ENCODE data around the gene C5orf58. TPM values are rescaled to one million over a fixed set of nuclear protein-coding genes. Genes with fewer than 3 reads are reported as not detected.

The C5orf58 gene
- total RNA-seq, 4 donors from 2014 or later, result not detected

DNA sequence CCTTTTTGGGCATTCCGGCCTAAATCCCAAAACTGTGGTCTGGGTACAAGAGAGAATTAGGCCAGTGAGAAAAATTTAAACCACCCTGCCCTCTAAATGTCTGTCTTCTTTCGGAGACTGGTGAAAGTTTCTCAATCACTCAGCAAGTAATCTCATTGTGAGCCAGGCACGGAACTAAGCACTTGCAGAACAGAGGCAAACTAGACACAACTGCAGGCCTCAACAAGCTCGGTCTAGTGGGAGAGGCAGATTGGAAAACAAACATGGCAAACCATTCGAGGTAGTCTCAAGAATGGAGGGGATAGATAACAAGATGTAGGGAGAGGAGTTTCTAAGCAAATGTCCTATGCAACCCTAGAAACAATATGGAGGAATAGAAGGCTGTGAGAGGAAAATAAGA, 8.9 kb upstream of the C5orf58 start:
- no peak for DNase-seq
- TF ChIP-seq, protein P1, sequence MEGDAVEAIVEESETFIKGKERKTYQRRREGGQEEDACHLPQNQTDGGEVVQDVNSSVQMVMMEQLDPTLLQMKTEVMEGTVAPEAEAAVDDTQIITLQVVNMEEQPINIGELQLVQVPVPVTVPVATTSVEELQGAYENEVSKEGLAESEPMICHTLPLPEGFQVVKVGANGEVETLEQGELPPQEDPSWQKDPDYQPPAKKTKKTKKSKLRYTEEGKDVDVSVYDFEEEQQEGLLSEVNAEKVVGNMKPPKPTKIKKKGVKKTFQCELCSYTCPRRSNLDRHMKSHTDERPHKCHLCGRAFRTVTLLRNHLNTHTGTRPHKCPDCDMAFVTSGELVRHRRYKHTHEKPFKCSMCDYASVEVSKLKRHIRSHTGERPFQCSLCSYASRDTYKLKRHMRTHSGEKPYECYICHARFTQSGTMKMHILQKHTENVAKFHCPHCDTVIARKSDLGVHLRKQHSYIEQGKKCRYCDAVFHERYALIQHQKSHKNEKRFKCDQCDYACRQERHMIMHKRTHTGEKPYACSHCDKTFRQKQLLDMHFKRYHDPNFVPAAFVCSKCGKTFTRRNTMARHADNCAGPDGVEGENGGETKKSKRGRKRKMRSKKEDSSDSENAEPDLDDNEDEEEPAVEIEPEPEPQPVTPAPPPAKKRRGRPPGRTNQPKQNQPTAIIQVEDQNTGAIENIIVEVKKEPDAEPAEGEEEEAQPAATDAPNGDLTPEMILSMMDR (IDR thresholded peaks at IDR 0.05), result no peak
- TF ChIP-seq POLR2A (IDR thresholded peaks at IDR 0.05), result no peak
- Histone ChIP-seq H3K27me3 (no peaks in the 10 kb centered on the region), H3K36me3 (no peaks in the 10 kb centered on the region), H3K4me3 (no peak overlapping the region), H3K27ac (no peak overlapping the region), H3K4me1 (peaks cover 0 to 4% (median 0%) of the 10 kb centered on the region in 4 donors), H3K9me3 (no peaks in the 10 kb centered on the region)

DNA sequence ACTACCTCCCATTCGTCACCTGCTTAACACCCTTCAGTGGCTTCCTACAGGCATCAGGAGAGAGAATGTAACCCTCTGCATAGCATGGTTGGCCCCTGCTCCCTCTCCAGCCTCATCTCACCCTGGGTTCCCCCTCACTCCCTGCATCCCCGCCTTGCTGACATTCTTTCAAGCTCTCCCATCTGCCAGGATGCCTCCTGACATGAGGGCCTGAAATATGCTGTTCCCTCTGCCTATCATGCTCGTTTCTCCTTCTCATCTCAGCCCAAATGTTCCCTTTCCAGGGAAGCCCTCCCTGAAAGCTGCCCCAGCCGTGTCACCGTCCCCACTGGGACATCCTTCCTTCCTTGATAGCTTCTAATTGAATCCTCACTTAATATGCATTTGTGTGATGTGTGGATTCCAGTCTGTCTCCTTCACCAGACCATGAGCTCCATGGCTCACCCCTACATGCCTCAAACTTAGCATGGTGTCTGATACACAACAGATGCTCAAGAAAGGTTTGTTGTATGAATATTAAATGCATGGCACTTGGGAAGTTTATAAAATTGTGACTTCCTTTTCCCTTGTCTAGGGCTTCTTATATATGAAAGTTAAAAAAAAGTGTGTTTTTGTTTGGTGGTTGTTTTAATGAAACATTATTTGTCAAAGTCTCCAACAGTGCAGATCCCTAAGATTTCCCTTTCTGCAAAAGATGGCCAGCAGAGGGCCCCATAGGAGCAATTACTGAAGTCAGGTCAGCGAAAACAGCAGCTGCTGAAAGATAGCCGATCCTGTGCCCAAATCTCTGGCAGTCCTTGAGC, 7.3 kb upstream of the C5orf58 start:
- no peaks in the 10 kb centered on the region for H3K9me3 ChIP-seq
- peak in 2 of 3 donors; percentile 79 to 90 for DNase-seq
- no peaks in the 10 kb centered on the region for H3K27me3 ChIP-seq
- no peak overlapping the region for H3K27ac ChIP-seq
- H3K4me3 ChIP-seq, result no peak overlapping the region
- peaks cover 0 to 4% (median 0%) of the 10 kb centered on the region in 4 donors for H3K4me1 ChIP-seq
- TF ChIP-seq POLR2A (IDR thresholded peaks at IDR 0.05), result no peak
- TF ChIP-seq, protein P1 (IDR thresholded peaks at IDR 0.05), result peak; percentile 48 to 80 (median 68)
- H3K36me3 ChIP-seq, result no peaks in the 10 kb centered on the region

DNA sequence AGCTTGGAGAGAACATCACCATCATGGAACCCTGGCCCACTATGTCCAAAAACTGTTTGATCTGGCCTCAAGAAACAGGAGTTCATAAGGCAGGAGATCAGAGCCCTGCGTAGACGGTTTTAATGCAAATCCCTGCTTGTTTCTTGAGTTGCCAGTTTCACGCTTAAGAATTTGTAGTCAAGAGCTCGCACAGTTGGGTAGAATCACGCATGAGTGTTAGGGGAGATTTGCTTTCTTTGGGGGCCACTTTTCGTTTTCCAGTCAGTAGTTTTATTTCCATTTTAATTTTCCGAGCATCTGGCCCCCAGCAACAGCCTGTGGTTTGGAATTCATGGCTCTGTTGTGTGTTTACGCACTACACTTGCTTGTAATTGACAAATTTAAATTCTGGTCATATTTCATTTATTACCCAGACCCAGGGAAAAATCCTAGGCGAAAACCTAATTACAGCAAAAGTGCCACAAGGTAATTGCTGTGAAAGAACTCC, 6.6 kb upstream of the C5orf58 start:
- TF ChIP-seq POLR2A (IDR thresholded peaks at IDR 0.05), result no peak
- TF ChIP-seq, protein P1 (IDR thresholded peaks at IDR 0.05), result no peak
- peaks cover 0 to 4% (median 0%) of the 10 kb centered on the region in 4 donors for H3K4me1 ChIP-seq
- no peak overlapping the region for H3K4me3 ChIP-seq
- H3K36me3 ChIP-seq, result no peaks in the 10 kb centered on the region
- H3K27ac ChIP-seq, result no peak overlapping the region
- H3K27me3 ChIP-seq, result no peaks in the 10 kb centered on the region
- no peaks in the 10 kb centered on the region for H3K9me3 ChIP-seq
- no peak for DNase-seq

DNA sequence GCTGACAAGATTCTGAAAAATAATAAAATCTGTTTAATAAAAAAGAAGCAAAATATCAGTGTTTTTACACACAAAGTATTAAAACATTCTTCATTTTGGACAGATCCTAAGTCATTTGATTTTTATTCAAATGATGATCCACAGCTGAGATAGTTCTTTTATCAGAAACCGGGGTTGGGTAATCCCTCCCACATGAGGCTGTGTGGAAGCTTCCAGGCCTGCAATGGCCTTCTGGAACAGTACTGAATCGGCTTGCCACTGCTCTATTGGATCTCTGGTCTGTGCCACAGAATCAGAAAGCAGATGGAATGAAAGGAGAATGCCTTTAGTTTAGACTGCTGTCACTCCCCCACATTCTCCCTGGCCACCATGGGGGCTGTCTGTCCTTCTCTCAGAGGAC, 6.1 kb upstream of the C5orf58 start:
- no peak for TF ChIP-seq POLR2A (IDR thresholded peaks at IDR 0.05)
- TF ChIP-seq, protein P1 (IDR thresholded peaks at IDR 0.05), result no peak
- H3K27ac ChIP-seq, result no peak overlapping the region
- no peak for DNase-seq
- H3K4me1 ChIP-seq, result peaks cover 0 to 4% (median 0%) of the 10 kb centered on the region in 4 donors
- H3K9me3 ChIP-seq, result no peaks in the 10 kb centered on the region
- no peaks in the 10 kb centered on the region for H3K27me3 ChIP-seq
- H3K36me3 ChIP-seq, result no peaks in the 10 kb centered on the region
- H3K4me3 ChIP-seq, result no peak overlapping the region

DNA sequence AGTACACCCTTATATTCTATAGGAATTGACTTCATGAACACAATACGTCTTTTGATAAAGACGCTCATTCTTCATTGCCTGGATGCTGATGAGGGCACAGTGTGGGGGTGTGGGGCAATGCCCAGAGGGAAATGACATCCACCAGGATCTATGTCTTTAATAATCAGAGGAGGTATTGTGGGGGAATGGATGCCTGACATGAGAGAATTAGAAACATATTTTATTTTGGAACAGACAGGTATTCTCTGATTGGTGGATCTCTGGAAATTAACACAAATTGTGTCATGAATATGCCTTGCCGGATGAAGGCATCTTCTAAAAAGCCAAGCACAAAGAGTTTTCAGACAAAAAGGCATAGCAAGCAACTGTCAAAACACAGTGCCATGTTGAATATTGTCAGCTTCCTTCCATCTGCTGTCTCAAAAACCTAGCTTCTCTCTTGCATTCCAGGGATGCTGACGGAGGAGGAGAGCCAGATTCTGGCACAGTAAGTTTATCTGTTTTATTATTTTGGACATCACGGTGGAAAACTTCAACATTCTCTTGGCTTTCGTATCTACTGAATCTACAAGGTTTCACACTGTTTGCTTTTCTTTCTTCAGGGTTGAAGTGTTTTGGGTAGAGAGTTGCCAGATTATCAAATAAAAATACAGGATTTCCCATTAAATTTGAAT, 3.9 kb upstream of the C5orf58 start:
- Histone ChIP-seq H3K4me3 (no peak overlapping the region), H3K9me3 (no peaks in the 10 kb centered on the region), H3K27me3 (no peaks in the 10 kb centered on the region), H3K4me1 (no peaks in the 10 kb centered on the region), H3K36me3 (no peaks in the 10 kb centered on the region), H3K27ac (no peak overlapping the region)
- TF ChIP-seq, protein P1 (IDR thresholded peaks at IDR 0.05), result no peak
- no peak for TF ChIP-seq POLR2A (IDR thresholded peaks at IDR 0.05)
- no peak for DNase-seq
